GM12801 (cell line): ENCODE measurements around the gene HYPK.

Experiments
- TF ChIP-seq, protein P1 (sequence below): IDR thresholded peaks from one replicate; pipeline ENCODE4 v1.5.1; 2011; ENCODE audit warnings: control low read depth; ENCODE audit not compliant: insufficient read length; ENCODE audit errors: extremely low read depth

HYPK gene

DNA sequence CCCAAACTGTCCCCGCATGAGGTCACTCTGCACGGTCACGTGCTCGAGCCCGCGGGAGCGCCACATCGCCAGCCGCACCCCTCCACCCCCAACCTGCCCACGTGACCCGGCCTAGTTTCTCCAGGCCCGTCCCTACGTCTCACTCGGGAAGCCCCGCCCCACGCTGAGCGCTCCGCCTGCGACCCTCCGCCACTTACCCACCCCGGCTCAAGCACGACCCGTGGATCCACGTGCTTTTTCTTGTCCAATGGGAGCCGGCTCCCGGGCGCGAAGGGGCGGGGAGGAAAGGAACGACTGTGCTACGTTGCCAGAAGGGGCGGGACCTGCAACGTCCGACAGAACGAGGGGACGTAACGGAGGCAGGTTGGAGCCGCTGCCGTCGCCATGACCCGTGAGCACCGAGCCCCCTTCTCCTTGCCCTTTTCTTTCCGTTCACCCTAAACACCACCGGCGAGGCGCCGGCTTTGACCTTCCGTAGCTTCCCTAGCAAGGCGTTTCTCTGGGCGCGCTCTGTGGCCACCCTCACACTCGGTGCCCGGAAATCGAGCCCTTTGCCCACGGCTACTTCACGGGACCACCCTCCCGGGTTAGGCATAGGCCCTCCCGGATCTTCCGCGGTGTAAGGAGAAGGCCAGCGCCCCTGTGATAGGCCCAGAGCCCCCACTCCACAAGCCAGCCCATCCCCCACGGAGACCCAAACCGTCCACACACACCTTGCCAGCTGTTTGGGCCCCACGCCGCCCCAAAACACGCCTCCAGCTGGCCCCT is 8.2 kb upstream of the HYPK start, which contains the start of gene SERF2:
TSS of gene SERF2 (plus strand) at position 328 of the 768 bp plus-strand sequence. CDS start at position 385, 57 bp downstream.
- TF ChIP-seq, protein P1, sequence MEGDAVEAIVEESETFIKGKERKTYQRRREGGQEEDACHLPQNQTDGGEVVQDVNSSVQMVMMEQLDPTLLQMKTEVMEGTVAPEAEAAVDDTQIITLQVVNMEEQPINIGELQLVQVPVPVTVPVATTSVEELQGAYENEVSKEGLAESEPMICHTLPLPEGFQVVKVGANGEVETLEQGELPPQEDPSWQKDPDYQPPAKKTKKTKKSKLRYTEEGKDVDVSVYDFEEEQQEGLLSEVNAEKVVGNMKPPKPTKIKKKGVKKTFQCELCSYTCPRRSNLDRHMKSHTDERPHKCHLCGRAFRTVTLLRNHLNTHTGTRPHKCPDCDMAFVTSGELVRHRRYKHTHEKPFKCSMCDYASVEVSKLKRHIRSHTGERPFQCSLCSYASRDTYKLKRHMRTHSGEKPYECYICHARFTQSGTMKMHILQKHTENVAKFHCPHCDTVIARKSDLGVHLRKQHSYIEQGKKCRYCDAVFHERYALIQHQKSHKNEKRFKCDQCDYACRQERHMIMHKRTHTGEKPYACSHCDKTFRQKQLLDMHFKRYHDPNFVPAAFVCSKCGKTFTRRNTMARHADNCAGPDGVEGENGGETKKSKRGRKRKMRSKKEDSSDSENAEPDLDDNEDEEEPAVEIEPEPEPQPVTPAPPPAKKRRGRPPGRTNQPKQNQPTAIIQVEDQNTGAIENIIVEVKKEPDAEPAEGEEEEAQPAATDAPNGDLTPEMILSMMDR: no peak

DNA sequence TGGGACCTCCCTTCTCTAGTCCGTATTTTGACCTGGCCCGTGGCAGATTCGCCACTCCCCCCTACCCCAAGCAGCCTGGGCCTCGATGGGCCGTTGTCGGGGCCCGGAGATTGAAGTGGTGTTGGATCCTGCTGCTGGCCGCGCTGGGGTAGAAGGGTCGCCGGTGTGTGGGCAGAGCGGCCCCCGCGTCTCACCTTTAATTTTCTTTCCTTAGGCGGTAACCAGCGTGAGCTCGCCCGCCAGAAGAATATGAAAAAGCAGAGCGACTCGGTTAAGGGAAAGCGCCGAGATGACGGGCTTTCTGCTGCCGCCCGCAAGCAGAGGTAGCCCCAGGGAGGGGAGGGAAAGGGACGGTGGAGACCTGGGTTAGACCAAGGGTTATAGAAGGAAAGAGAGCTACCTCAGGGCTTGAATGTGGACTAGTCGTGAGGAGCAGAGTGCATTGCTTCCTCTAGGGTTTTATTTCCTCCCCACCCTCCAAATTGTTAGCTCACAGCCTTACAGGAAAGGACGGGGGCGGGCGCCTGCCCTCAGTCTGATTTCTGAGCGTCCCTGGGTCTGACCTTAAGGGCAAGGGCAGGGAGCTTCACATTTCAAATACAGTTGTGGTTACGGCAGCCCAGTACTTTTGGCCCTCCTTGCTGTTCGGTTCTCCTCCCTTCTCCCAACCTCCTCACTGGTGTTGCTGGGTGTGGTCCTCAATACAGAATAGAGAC is 7.5 kb upstream of the HYPK start:
- TF ChIP-seq, protein P1: no peak

DNA sequence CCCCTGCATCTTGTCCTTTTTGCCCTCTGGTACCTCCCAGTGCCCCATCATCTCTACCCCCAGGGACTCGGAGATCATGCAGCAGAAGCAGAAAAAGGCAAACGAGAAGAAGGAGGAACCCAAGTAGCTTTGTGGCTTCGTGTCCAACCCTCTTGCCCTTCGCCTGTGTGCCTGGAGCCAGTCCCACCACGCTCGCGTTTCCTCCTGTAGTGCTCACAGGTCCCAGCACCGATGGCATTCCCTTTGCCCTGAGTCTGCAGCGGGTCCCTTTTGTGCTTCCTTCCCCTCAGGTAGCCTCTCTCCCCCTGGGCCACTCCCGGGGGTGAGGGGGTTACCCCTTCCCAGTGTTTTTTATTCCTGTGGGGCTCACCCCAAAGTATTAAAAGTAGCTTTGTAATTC is 6.8 kb upstream of the HYPK start:
- TF ChIP-seq, protein P1: no peak

DNA sequence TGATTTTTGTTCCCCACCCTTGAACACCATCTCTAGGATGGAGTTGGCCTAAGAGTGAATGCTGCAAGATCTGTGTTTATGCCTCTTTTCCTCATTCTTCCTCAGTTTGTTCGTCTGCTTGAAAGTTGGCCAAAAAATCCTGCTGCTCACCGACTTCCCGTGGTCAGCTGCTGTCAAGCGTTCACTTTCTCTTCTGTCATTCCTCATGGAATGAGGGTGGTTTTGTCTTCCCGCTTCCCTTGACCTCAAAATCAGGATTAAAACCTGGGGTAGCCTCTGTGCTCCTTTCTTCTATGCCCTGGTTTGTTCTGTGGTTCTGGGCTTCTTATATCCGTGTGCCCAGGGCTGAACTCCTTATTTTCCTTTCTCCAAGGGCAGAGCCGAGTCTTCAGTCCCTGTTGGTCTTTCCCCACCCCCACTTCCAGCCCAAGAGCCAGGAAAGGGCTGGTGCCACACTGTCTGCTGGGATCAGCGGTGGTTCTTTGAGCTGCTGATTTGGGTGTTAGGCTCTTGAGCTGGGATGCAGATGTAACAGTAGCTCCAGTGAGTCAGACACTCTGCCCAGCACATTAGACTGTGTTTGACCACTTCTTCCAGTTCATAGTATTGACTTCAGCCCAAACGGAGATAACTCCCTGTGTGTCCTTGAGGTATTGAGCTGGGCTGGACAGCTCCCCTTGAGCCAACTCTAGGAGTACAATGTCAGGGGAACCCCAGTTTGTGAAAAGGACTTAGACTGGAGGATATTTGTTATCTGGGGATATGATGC is 5.9 kb upstream of the HYPK start:
- TF ChIP-seq, protein P1: no peak

DNA sequence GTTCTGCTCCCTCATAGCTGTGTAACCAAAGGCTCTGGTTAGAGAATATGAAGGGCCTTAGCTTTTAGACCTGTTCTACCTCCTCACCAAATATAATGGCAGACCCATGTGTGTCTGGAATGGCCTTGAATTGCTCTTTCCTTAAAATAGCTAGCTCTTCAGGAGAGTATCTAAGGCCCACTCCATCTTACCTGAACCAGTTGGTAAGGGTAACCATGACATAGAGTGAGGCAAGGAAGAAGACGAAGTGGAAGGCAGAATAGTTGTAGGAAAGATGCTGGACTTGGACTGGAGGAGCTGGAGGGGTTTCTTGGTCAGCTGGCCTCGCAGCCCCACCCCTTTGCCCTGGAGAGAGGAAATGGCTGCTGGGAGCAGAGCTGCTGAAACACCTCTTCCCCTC is 5.2 kb upstream of the HYPK start:
- TF ChIP-seq, protein P1: no peak

DNA sequence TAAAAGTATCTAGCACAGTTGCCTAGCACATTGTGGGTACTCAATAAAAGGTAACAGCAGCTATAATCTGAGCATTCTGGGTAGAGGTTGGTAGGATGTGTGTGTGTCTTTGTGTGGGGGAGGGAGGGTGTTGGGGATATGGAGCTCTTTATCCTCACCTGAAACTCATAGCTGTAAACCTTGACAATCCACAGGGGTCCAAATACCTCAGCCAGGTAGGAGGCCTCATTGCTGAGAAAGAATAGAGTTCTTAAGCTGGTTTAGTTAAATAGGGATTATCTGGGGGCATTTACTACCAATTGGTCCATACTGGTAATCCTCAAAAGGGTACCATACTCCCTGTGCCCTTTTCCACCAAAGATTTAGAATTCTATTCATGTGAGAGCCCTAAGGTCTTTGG is 4.4 kb upstream of the HYPK start:
- TF ChIP-seq, protein P1: no peak

DNA sequence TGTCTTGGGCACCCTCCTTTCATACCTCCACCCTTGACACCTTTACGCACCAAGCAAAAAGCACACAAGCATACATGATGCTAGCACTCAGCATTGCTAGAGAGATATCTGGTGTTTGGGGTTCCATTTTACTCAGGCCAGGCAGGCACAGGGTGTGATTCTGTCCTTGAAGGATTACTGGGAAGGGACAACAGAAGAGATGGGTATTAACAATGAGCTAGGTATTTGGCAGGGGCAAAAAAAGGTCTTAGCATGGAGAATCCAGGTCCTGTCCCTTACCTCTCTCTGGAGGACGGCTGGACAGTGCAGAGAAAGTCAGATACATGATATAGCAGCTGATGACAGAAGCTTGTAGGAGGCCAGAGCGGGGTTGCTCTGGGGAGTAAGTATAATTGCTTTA is 3.8 kb upstream of the HYPK start:
- TF ChIP-seq, protein P1: no peak
